Upper lobe of left lung (tissue), 4 donors: Measurements from ENCODE around the gene FADS6.

ENCODE experiments used
- EP300 ChIP-seq, 4 donors: sonication (generic); formaldehyde crosslinking; IDR thresholded peaks; one replicate each; pipeline ENCODE4 v1.5.1; 2017; ENCODE audit warnings: antibody characterized with exemption in 4 of 4, control low read depth in 2 of 4
- TF ChIP-seq, protein P1 (sequence below), 6 experiments: fragments of 450-650 bp in 4 of 6; fragments of 200-600 bp in 2 of 6; sonication (generic) in 2 of 6; IDR thresholded peaks; one replicate each; pipeline ENCODE4 v1.5.1; 2016 to 2019; ENCODE audit warnings: antibody characterized with exemption in 6 of 6

DNA sequence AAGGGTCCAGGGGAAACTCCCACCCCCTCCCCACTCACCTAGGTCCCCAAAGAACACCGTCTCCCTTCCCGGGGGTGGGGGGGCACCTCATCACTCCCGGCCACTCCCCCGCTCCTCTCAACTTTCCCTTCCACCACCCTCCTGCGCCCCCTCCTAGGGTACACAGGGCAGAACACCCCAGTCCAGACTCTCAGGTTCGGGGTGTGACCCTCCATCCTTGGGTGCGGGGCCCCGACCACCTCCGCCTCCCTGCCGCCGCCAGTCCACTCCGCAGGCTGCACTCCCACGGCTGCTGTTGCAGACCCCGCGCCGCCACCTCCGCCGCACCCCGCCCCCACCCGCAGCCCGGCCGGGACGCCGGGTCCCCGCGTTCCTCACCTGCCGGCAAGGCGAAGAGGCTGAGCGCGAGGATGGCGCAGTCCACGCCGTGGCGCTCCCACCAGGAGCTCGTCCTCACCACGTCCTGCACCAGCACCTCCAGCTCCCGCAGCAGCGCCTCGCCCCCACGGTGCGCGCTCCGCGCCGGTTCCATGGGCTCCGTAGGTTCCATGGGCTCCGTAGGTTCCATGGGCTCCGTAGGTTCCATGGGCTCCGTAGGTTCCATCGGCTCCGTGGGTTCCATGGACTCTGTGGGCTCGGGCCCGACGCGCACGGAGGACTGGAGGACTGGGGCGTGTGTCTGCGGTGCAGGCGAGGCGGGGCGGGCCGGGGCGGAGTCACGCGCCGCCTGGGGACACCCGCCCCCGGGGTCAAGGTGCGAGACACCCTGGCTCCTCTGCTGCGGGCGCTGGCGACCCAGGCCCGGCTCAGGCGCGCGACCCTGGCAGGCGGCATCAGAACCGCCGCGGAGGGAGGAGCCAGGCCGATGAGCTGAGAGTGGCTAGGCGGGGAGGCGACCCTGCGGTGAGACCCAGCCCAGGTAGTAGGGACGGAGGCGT, at the start of gene FADS6:
- no peak for TF ChIP-seq EP300 (IDR thresholded peaks at IDR 0.05)
- TF ChIP-seq, protein P1, sequence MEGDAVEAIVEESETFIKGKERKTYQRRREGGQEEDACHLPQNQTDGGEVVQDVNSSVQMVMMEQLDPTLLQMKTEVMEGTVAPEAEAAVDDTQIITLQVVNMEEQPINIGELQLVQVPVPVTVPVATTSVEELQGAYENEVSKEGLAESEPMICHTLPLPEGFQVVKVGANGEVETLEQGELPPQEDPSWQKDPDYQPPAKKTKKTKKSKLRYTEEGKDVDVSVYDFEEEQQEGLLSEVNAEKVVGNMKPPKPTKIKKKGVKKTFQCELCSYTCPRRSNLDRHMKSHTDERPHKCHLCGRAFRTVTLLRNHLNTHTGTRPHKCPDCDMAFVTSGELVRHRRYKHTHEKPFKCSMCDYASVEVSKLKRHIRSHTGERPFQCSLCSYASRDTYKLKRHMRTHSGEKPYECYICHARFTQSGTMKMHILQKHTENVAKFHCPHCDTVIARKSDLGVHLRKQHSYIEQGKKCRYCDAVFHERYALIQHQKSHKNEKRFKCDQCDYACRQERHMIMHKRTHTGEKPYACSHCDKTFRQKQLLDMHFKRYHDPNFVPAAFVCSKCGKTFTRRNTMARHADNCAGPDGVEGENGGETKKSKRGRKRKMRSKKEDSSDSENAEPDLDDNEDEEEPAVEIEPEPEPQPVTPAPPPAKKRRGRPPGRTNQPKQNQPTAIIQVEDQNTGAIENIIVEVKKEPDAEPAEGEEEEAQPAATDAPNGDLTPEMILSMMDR (IDR thresholded peaks at IDR 0.05) = no peak
